Myocyte (in vitro differentiated cells): ENCODE measurements around the gene NCKAP5. TPM values are rescaled to one million over a fixed set of nuclear protein-coding genes. Genes with fewer than 3 reads are reported as not detected.
A peak's percentile ranks its signal among the peaks of the same experiment; 100 is the strongest.

ENCODE experiments used
- DNase-seq: peaks from one replicate; pipeline ENCODE4 v3.0.0-alpha.2; 2012; ENCODE audit warnings: low read depth
- total RNA-seq: library from RNA; depleted of rRNA; stranded (reverse); fragments of >200 nt; gene quantifications from 2 replicates; pipeline ENCODE4 v1.2.3, GENCODE V29; 2014

NCKAP5 gene
- total RNA-seq, 1 donor from 2014 or later: 0.53 TPM

- no peak for DNase-seq
These were observed 174.4 kb downstream of the NCKAP5 start for GRCh38 chr2:133393895-133394294.

DNA sequence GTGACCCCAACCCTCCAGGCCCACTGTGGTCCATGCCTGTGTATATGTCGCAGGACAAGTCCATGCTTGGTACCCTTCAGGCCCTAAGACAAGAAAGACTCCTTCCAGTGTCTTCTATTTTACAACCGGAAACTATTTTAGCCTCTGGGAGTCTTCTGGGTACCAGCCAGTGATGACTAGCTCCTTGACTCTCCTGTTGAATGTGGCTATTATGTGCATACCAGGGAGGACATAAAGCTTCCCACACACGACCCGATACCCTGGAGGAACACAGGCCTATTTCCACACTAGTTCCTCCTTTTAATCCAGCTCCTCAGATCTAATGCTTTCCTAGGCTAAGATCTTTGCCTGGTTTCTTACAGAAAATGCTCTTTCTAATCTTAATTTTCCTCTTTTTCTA lies 178.1 kb downstream of the NCKAP5 start:
- DNase-seq: no peak

- no peak for DNase-seq
These were observed 178.7 kb downstream of the NCKAP5 start for GRCh38 chr2:133389569-133389968.

GRCh38 chr2:133382566-133382965 lies 185.7 kb downstream of the NCKAP5 start:
- DNase-seq: no peak

GRCh38 chr2:133380991-133381390 lies 187.3 kb downstream of the NCKAP5 start:
- DNase-seq: no peak

DNA sequence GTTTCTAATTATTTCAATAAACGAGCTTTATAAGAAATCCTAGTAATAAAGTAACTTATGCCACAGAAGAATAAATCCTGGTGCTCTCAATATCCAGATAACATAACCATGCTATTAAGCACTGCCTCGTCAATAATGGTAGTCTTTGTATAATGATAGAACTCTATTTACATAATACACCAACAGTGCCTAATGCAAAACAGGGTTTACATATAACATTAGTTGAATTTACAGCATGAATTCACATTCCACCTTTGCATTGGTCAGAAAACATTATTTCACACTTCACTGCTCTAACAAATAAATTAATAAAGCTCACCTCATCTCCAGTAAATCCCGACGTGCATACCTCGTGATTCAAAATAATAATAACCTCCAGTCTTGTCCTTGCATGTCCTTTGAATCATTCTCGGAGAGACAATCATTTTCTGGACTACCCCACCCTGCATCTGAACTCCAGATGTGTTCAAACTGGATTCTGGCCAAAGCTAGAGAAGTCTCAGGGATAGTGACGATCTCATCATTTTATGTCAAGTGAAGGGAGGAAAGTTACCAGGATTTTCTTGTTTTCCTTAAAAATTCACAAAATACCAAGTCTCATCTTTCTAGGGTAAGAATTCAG lies 189.2 kb downstream of the NCKAP5 start:
- DNase-seq: no peak

DNA sequence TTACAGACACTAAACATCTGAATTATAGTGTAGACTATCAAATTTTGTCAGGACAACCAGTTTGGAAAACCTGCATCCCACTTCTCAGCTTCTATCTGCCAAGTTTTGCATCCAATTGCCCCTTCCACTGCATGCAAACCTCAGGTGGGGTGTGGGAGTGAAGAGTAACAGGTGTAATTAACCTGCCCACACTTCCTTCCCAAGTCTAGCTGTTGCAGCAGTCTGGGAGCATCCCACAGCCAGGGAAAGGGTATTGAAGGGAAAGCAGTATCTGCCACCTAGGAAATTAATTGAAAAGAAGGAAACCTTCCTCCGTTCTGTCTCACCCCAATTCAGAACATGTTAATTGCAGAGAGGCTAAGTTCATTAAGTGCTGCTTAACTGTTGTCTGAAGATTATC lies 189.9 kb downstream of the NCKAP5 start:
- no peak for DNase-seq

DNA sequence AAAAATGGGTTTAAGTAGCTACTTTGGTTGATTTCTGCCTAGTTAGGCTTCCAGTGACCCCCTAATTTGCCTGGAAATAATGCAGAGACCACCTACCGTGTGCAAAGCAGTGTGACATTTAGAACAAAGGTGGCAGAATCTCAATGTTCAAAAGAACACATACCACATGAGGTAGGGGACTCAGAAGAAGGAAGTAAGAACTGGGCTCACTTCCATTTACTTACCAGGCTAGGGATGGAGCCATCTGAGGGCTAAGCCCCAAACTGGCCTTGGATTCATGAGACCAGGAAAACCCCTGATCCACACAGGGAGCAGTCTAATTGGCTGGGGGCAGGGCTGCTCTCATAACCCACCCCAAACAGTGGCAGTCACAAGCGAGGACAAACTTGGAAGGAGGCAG lies 190.7 kb downstream of the NCKAP5 start:
- DNase-seq: no peak

DNA sequence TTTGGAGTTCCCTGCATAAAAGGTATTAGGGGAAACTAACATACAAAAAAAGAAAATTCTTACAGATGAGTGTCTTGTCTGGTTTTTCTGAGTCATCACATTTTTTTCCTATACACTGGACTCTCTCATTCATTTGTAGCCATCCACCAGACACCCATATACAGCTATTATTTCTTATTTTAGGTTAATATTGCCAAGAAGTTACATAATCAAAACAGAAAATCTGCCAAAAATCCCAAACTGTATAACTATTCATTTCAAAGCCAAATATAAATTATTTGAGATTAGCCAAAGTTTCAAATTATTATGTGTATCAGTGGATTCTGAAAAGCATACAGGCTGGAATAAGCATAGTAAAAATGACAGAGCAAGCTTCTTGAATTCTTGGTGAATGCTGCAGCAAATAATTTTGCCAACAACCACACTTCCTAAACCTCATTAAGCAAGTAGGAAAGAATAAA lies 191.2 kb downstream of the NCKAP5 start:
- DNase-seq: no peak

- DNase-seq: no peak
These were observed 193.5 kb downstream of the NCKAP5 start for GRCh38 chr2:133374781-133375180.

DNA sequence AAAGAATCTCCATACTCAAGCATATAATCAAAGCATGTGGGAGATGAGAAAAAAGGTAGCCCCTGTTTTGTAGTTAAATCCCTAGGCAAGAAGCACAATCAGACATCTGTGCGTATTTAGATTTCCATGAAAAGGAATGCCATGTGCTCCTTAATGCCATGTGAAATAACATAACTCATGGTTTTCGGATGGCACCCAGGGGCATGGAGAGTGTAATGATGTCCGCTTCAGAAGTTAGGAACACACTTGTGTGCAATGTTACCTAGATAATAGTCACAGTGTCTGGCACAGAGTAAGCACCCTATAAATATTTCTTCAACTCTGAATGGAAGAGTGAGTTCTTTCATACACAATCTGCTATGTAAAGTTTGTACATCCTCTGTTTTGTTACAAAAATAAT lies 197.0 kb downstream of the NCKAP5 start:
- DNase-seq: no peak

DNA sequence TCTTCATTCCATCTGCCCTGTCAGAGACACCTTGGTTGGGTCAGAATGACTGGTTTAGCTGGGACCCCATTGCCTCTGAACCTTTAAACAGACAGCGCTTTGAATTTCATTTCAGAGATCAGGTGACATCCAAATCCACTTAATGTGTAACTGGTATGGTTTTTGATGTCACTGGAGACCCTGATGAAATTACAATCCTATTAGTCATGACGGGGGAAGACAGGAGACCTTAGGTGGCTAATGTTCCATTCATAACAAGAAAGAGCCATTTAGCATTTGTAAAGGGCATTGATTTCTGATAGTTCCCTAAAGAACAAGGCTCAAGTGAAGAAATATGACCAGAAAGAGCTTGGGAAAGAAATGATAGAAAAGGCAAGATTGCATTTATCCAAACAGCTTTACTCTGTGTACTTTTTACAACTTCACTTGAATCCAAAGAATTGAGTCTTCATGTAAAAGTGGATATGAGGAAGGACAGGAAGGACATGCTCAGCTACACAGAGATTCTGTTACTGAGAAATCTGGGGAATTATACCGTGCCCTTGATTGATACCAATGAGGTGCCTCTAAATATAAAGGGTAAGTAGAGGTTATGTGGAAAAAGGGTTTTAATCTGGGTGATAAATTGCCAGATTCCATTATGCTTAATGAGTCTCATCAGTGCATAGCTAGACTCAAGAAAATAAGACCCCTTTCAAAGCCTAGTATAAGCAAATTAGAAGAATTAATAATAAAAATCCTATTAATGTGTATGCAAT lies 198.2 kb downstream of the NCKAP5 start:
- DNase-seq: no peak

DNA sequence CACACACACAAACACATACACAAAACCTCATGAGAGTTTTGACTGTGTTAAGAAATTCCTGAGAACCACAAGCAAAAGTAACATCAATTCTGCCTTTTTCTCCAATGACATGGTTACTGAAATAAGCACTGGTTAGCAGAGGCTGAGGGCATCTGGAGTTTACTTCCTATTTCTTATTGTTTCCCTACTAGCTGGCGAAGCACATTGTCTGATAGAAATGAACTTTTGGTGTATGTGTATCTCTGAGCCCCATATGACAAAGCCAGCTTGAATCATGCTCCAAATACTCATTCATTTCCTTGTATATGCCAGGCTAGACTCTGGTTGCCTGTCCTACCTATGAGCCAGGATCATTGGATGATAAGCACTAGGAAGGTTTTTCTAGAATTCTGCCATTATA lies 203.1 kb downstream of the NCKAP5 start:
- no peak for DNase-seq

- DNase-seq: no peak
These were observed 203.6 kb downstream of the NCKAP5 start for GRCh38 chr2:133364636-133365035.

DNA sequence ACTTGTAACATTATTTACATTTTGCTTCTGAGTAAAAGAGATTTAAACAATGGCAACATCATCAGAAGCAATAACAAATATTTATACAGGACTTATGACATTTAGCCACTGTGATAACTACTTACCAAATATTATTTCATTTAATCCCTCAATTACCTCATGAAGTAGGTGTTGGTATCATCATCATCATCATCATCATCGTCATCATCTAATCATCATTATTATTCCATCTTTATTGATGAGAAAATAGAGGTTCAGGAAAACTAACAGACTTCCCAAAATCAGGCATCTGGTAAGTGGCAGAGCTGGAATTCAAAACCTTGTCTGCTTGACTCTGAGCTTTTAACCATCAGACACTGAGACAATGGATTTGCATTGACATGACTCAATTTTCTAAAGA lies 204.4 kb downstream of the NCKAP5 start:
- DNase-seq: no peak

GRCh38 chr2:133362061-133362476 lies 206.2 kb downstream of the NCKAP5 start:
- peak; percentile 19 for DNase-seq

DNA sequence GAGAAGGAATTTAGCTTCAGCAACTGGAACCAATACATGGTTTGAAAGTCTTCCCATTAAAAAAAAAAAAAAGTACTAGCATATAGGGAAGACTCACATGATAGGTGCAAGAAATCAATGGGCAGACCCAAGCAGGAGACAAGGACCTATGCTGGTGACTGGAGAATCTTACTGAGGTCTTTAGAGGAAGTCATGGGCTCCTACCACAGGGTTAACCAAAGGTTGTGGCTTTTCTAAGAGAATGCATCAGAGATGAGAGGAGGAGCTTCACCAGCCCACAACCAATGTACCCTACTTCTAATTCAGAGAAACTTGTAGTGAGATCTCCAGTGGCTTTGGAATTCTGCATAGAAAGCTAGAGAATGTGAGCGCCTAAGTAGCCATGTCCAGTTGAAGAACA lies 207.4 kb downstream of the NCKAP5 start:
- no peak for DNase-seq

- DNase-seq: no peak
These were observed 208.1 kb downstream of the NCKAP5 start for GRCh38 chr2:133360190-133360589.

DNA sequence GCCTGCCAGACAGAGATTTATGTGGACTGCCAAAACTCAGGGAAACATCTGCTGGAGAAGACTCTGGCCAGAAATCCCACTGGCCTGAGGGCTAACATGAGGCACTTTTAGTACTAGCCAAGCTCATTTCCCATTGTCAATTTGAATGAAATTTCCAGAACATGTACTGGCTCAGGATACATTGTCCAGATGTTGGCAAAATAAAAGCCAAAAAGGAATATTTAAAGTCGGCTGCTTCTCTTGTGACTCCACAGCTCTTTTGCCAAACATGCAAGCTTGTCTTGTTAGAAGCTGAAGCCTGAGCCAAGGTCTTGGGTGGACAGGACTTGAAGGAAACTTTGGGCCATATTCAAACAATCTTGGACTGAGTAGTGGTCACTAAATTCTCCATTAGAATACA lies 215.5 kb downstream of the NCKAP5 start:
- no peak for DNase-seq

- no peak for DNase-seq
These were observed 221.6 kb downstream of the NCKAP5 start for GRCh38 chr2:133346654-133347053.

DNA sequence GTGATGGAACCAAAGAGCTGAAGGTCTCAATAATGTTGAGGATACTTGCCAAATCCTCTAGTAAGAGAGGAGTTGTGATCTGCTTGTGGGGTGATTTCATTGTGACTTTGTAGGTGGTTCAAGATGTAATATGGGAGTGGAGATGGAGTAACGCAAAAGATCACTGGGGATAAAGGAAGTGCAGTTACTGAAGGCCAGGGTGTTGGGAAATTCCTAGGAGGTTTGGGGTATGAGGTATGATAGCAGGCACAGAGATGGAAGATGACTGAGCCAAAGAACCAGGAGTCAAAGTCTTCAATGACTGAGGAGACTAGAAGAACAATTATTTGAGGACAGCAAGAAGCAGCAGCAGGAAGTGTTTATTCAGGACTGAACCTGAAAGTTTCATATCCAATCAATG lies 222.6 kb downstream of the NCKAP5 start:
- no peak for DNase-seq

GRCh38 chr2:133344849-133345248 lies 223.4 kb downstream of the NCKAP5 start:
- DNase-seq: no peak

GRCh38 chr2:133343018-133343352 lies 225.3 kb downstream of the NCKAP5 start:
- DNase-seq: no peak
